Upper lobe of left lung (tissue), 6 donors: ENCODE results near the gene EDEM3. TPM values are rescaled to one million over a fixed set of nuclear protein-coding genes. Genes with fewer than 3 reads are reported as not detected.
"Not testable (repeated sequence)": the region's sequence is repeated elsewhere in the genome, so short reads cannot be mapped to it uniquely, and the experiment has no call there.

Experiments used
- ATAC-seq, 2 donors: fragments of 200-7000 bp; cut with Tn5 transposase; one replicate each; pipeline ENCODE4 v1.9.1; 2022; ENCODE audit warnings: mild to moderate bottlenecking in 2 of 2, moderate library complexity in 2 of 2; ENCODE audit not compliant: low FRiP score in 2 of 2
- DNase-seq, 2 donors: peaks; one replicate each; pipeline ENCODE4 v3.0.0-alpha.2; 2019 to 2020
- H3K27ac ChIP-seq, 4 donors: fragments of 200-600 bp; sonication (generic); one replicate each; pipeline ENCODE4 v1.5.1; 2016 to 2019
- H3K27me3 ChIP-seq, 4 donors: fragments of 200-600 bp; sonication (generic); one replicate each; pipeline ENCODE4 v1.5.1; 2017 to 2019
- H3K36me3 ChIP-seq, 4 donors: fragments of 200-600 bp; sonication (generic); one replicate each; pipeline ENCODE4 v1.5.1; 2016 to 2019
- H3K4me1 ChIP-seq, 4 donors: fragments of 200-600 bp; sonication (generic); one replicate each; pipeline ENCODE4 v1.5.1; 2018 to 2019
- H3K4me3 ChIP-seq, 4 donors: fragments of 200-600 bp; sonication (generic); one replicate each; pipeline ENCODE4 v1.5.1; 2017 to 2019; ENCODE audit warnings: mild to moderate bottlenecking in 2 of 4, moderate library complexity in 1 of 4
- H3K9me3 ChIP-seq, 4 donors: fragments of 200-600 bp; sonication (generic); one replicate each; pipeline ENCODE4 v1.5.1; 2018 to 2019
- CTCF ChIP-seq, 6 experiments: fragments of 450-650 bp in 4 of 6; fragments of 200-600 bp in 2 of 6; sonication (generic) in 2 of 6; IDR thresholded peaks; one replicate each; pipeline ENCODE4 v1.5.1; 2016 to 2019; ENCODE audit warnings: antibody characterized with exemption in 6 of 6
- EP300 ChIP-seq, 4 donors: sonication (generic); formaldehyde crosslinking; IDR thresholded peaks; one replicate each; pipeline ENCODE4 v1.5.1; 2017; ENCODE audit warnings: antibody characterized with exemption in 4 of 4, control low read depth in 2 of 4
- POLR2A ChIP-seq, 4 donors: fragments of 450-650 bp; IDR thresholded peaks; one replicate each; pipeline ENCODE4 v1.5.1; 2016 to 2017; ENCODE audit warnings: antibody characterized with exemption in 4 of 4, mild to moderate bottlenecking in 2 of 4
- POLR2AphosphoS5 ChIP-seq, 2 donors: sonication (generic); formaldehyde crosslinking; IDR thresholded peaks; one replicate each; pipeline ENCODE4 v1.5.1; 2017; ENCODE audit warnings: antibody characterized with exemption in 2 of 2
- WGBS, 2 donors: methylation state at CpG; one replicate each; pipeline ENCODE4 v1.1.5; 2017 to 2018; 5-methylcytosine and 5-hydroxymethylcytosine counted together
- total RNA-seq, 6 donors: library from RNA; depleted of rRNA in 4 of 6; stranded (reverse); fragments of >200 nt in 4 of 6; gene quantifications; one replicate each; pipeline versions ENCODE4 v1.1.0 to v1.2.1, GENCODE V29; 2016 to 2021
- donor health status: DM: no; HTN: no; CAD: no; lungs with moderate emphysema.
- donor health status: DM: no; HTN: yes; CAD: no; lungs with severe emphysema.

The EDEM3 gene
- total RNA-seq, 6 donors from 2014 or later: 23.9 to 56.2 (median 29.4) TPM

- Histone ChIP-seq H3K9me3 (no peaks in the 10 kb centered on the region), H3K4me3 (no peak overlapping the region), H3K36me3 (no peaks in the 10 kb centered on the region), H3K27me3 (no peaks in the 10 kb centered on the region), H3K4me1 (peaks cover 7 to 19% (median 10%) of the 10 kb centered on the region in 4 donors), H3K27ac (no peak overlapping the region)
- ATAC-seq (no peak), DNase-seq (no peak)
- 83 to 95% methylated on average over 9 of the region's 9 CpGs for WGBS, 2 donors
- TF ChIP-seq EP300 (IDR thresholded peaks at IDR 0.05): no peak
Measured at GRCh38 chr1:184790642-184791549, 36.2 kb upstream of the EDEM3 start.

- no peaks in the 10 kb centered on the region for H3K27me3 ChIP-seq
- H3K27ac ChIP-seq: no peak overlapping the region
Measured at GRCh38 chr1:184789884-184790283, 35.2 kb upstream of the EDEM3 start.

DNA sequence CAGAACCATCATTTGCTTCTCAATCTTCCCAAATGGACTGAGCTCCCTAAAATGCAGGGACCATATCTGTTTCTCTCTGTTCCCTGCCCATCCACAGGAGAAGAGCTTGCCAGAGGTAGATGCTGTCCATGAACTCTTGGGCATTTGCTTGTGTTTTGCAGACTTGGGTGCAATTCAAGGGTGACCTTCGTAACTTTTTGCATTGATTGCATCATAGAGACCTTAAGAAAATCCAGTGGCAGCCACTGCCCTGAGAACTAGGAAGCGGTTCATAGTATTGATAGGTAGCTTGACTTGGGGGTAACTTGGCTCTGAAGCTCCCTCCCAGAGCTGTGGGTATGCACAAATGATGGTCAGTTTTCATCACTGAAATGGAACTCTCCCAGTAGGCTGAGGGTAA is 34.3 kb upstream of the EDEM3 start:
- no peak overlapping the region for H3K4me3 ChIP-seq
- no peaks in the 10 kb centered on the region for H3K36me3 ChIP-seq
- ATAC-seq (no peak), DNase-seq (no peak)
- WGBS, 2 donors: 71 to 82% methylated on average over 2 of the region's 2 CpGs
- peaks cover 0 to 9% (median 5%) of the 10 kb centered on the region in 4 donors for H3K9me3 ChIP-seq
- no peak overlapping the region for H3K27ac ChIP-seq
- TF ChIP-seq POLR2AphosphoS5 (IDR thresholded peaks at IDR 0.05) (no peak), POLR2A (IDR thresholded peaks at IDR 0.05) (no peak), EP300 (IDR thresholded peaks at IDR 0.05) (no peak), CTCF (IDR thresholded peaks at IDR 0.05) (no peak)
- no peaks in the 10 kb centered on the region for H3K27me3 ChIP-seq
- H3K4me1 ChIP-seq: peaks cover 7 to 19% (median 10%) of the 10 kb centered on the region in 4 donors

More at GRCh38 chr1:184789884-184790283, 35.2 kb upstream of the EDEM3 start:
- TF ChIP-seq EP300 (IDR thresholded peaks at IDR 0.05): no peak
- TF ChIP-seq POLR2A (IDR thresholded peaks at IDR 0.05): no peak
- TF ChIP-seq POLR2AphosphoS5 (IDR thresholded peaks at IDR 0.05): no peak
- TF ChIP-seq CTCF (IDR thresholded peaks at IDR 0.05): no peak
- 32 to 34% methylated on average over 2 of the region's 2 CpGs for WGBS, 2 donors
- Histone ChIP-seq H3K4me1 (peaks cover 7 to 19% (median 10%) of the 10 kb centered on the region in 4 donors), H3K4me3 (no peak overlapping the region), H3K9me3 (no peaks in the 10 kb centered on the region), H3K36me3 (no peaks in the 10 kb centered on the region)
- DNase-seq: no peak
- peak in 1 of 2 donors; percentile 42 for ATAC-seq

DNA sequence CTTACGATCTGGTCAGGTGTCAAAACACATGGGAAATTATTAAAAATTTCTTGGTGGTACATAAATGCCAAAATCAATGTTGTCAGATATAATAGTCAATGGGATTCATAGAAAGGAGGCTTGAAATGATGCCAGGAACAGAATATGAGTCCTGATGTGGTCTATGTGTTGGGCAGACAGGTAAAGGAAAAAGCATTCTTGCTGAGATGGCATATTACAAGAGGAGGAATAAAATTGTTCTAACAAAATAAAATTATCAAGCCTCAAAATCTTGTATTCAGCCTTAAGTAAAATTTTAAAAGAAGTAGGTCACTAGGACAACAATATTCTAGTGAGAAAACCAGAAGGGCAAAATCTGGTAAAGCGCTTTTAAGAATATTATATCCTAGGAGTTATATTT is 30.9 kb upstream of the EDEM3 start:
- 91 to 99% methylated on average over 2 of the region's 2 CpGs for WGBS, 2 donors
- no peak overlapping the region for H3K4me3 ChIP-seq
- H3K36me3 ChIP-seq: no peaks in the 10 kb centered on the region
- TF ChIP-seq POLR2AphosphoS5 (IDR thresholded peaks at IDR 0.05) (no peak), POLR2A (IDR thresholded peaks at IDR 0.05) (no peak), EP300 (IDR thresholded peaks at IDR 0.05) (no peak), CTCF (IDR thresholded peaks at IDR 0.05) (no peak)
- no peaks in the 10 kb centered on the region for H3K4me1 ChIP-seq
- H3K27ac ChIP-seq: no peak overlapping the region
- no peaks in the 10 kb centered on the region for H3K27me3 ChIP-seq
- DNase-seq (no peak), ATAC-seq (no peak)
- peaks cover 0 to 13% (median 10%) of the 10 kb centered on the region in 4 donors for H3K9me3 ChIP-seq

DNA sequence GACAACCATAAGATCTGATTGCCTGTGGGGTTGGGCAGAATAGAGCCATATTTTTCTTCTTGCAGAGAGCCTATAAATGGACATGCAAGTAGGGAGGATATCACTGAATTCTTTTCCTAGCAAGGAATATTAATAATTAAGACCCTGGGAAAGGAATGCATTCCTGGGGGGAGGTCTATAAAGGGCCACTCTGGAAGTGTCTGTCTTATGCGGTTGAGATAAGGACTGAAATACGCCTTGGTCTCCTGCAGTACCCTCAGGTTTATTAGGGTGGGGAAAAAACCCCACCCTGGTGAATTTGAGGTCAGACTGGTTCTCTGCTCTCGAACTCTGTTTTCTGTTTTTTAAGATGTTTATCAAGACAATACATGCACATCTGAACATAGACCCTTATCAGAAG is 29.1 kb upstream of the EDEM3 start:
- ATAC-seq, H3K4me3 ChIP-seq, H3K27me3 ChIP-seq, H3K27ac ChIP-seq, H3K4me1 ChIP-seq, DNase-seq, H3K36me3 ChIP-seq: not testable (repeated sequence)
- H3K9me3 ChIP-seq: peaks cover 0 to 13% (median 10%) of the 10 kb centered on the region in 4 donors
- WGBS, 2 donors: 94% methylated on average over 3 of the region's 3 CpGs
